Liver (tissue), 9 donors: ENCODE results near the gene PTPRS. TPM values are rescaled to one million over a fixed set of nuclear protein-coding genes. Genes with fewer than 3 reads are reported as not detected.
"Not testable (repeated sequence)": the region's sequence is repeated elsewhere in the genome, so short reads cannot be mapped to it uniquely, and the experiment has no call there.

Experiments used
- DNase-seq: peaks from one replicate; pipeline ENCODE4 v3.0.0-alpha.2; 2017; ENCODE audit warnings: low spot score
- H3K27ac ChIP-seq, 2 donors: one replicate each; pipeline ENCODE4 v1.7.0; 2013; ENCODE audit warnings: inconsistent platforms in 2 of 2, low read length in 2 of 2, control low read depth in 1 of 2, low read depth in 1 of 2, mild to moderate bottlenecking in 1 of 2
- H3K27me3 ChIP-seq, 4 donors: one replicate each; pipeline versions ENCODE4 v1.6.1 to v1.7.0; 2013; ENCODE audit warnings: low read length in 3 of 4, inconsistent platforms in 1 of 4, mild to moderate bottlenecking in 1 of 4, moderate library complexity in 1 of 4; ENCODE audit not compliant: control insufficient read depth in 4 of 4, insufficient read depth in 4 of 4
- H3K36me3 ChIP-seq, 4 donors: one replicate each; pipeline versions ENCODE4 v1.6.1 to v1.7.0; 2013; ENCODE audit warnings: low read length in 3 of 4, mild to moderate bottlenecking in 3 of 4, low read depth in 1 of 4, moderate library complexity in 1 of 4; ENCODE audit not compliant: control insufficient read depth in 4 of 4, insufficient read depth in 3 of 4
- H3K4me1 ChIP-seq, 4 donors: one replicate each; pipeline versions ENCODE4 v1.6.1 to v1.7.0; 2013; ENCODE audit warnings: low read length in 3 of 4, mild to moderate bottlenecking in 3 of 4, moderate library complexity in 1 of 4; ENCODE audit not compliant: control insufficient read depth in 4 of 4, insufficient read depth in 4 of 4
- H3K4me3 ChIP-seq, 3 donors: one replicate each; pipeline versions ENCODE4 v1.6.1 to v1.7.0; 2013; ENCODE audit warnings: low read length in 3 of 3, control low read depth in 1 of 3, low read depth in 1 of 3, mild to moderate bottlenecking in 1 of 3
- H3K9ac ChIP-seq, 2 donors: one replicate each; pipeline ENCODE4 v1.7.0; 2013; ENCODE audit warnings: low read length in 2 of 2, mild to moderate bottlenecking in 2 of 2, moderate library complexity in 2 of 2, control low read depth in 1 of 2, low read depth in 1 of 2
- H3K9me3 ChIP-seq, 4 donors: one replicate each; pipeline versions ENCODE4 v1.6.1 to v1.7.0; 2013; ENCODE audit warnings: low read length in 3 of 4; ENCODE audit not compliant: control insufficient read depth in 4 of 4
- EGR1 ChIP-seq, 2 donors: IDR thresholded peaks; 2 replicates each; pipeline ENCODE4 v1.6.1; 2016 to 2018; ENCODE audit warnings: antibody characterized with exemption in 2 of 2, low read depth in 2 of 2
- FOXA1 ChIP-seq: IDR thresholded peaks from 2 replicates; pipeline ENCODE4 v1.6.1; 2016; ENCODE audit warnings: antibody characterized with exemption
- FOXA2 ChIP-seq: IDR thresholded peaks from 2 replicates; pipeline ENCODE4 v1.6.1; 2016; ENCODE audit warnings: antibody characterized with exemption
- GABPA ChIP-seq, 2 donors: IDR thresholded peaks in 1 of 2; conservative IDR thresholded peaks in 1 of 2; 2 replicates each; pipeline ENCODE4 v1.6.1; 2016; ENCODE audit warnings: antibody characterized with exemption in 2 of 2, mild to moderate bottlenecking in 1 of 2, moderate library complexity in 1 of 2
- HNF4A ChIP-seq, 2 donors: conservative IDR thresholded peaks; 2 replicates each; pipeline ENCODE4 v1.6.1; 2016; ENCODE audit warnings: antibody characterized with exemption in 2 of 2, mild to moderate bottlenecking in 2 of 2
- HNF4G ChIP-seq: IDR thresholded peaks from 2 replicates; pipeline ENCODE4 v1.6.1; 2016; ENCODE audit warnings: antibody characterized with exemption
- JUND ChIP-seq, 2 donors: IDR thresholded peaks; 2 replicates each; pipeline ENCODE4 v1.6.1; 2016; ENCODE audit warnings: antibody characterized with exemption in 2 of 2
- MAX ChIP-seq: IDR thresholded peaks from 2 replicates; pipeline ENCODE4 v1.6.1; 2016; ENCODE audit warnings: antibody characterized with exemption
- NR2F2 ChIP-seq: IDR thresholded peaks from 2 replicates; pipeline ENCODE4 v1.6.1; 2016; ENCODE audit warnings: antibody characterized with exemption
- RAD21 ChIP-seq, 2 donors: IDR thresholded peaks; 2 replicates each; pipeline ENCODE4 v1.6.1; 2016; ENCODE audit warnings: antibody characterized with exemption in 2 of 2, mild to moderate bottlenecking in 2 of 2
- RXRA ChIP-seq, 2 donors: IDR thresholded peaks; 2 replicates each; pipeline ENCODE4 v1.6.1; 2017 to 2018; ENCODE audit warnings: antibody characterized with exemption in 2 of 2, mild to moderate bottlenecking in 1 of 2
- SP1 ChIP-seq: IDR thresholded peaks from 2 replicates; pipeline ENCODE4 v1.6.1; 2018; ENCODE audit warnings: antibody characterized with exemption, mild to moderate bottlenecking
- TAF1 ChIP-seq: conservative IDR thresholded peaks from 2 replicates; pipeline ENCODE4 v1.6.1; 2016; ENCODE audit warnings: antibody characterized with exemption, mild to moderate bottlenecking
- YY1 ChIP-seq: IDR thresholded peaks from 2 replicates; pipeline ENCODE4 v1.6.1; 2016; ENCODE audit warnings: antibody characterized with exemption, mild to moderate bottlenecking
- WGBS: extraction: QIAGEN DNeasy Blood & Tissue Kit; methylation state at CpG from one replicate; pipeline ENCODE4 v1.1.7; 2013; 5-methylcytosine and 5-hydroxymethylcytosine counted together
- polyA plus RNA-seq, 2 donors: library from polyadenylated mRNA; stranded (reverse) in 1 of 2; unstranded in 1 of 2; fragments of 200-250 nt in 1 of 2; fragments of >200 nt in 1 of 2; fragmentation: Nextera tagmentation in 1 of 2; extraction: Ambion mirVana in 1 of 2; gene quantifications; one replicate each; pipeline versions ENCODE4 v1.2.1 to v1.2.3, GENCODE V29; 2013 to 2015
- total RNA-seq, 2 donors: library from RNA; depleted of rRNA; stranded (reverse); fragments of >200 nt; gene quantifications; one replicate each; pipeline ENCODE4 v1.2.3, GENCODE V29; 2014
- TF ChIP-seq, protein P1 (sequence below): IDR thresholded peaks from 2 replicates; pipeline ENCODE4 v1.6.1; 2016; ENCODE audit warnings: antibody characterized with exemption
- TF ChIP-seq, protein P2 (sequence below): IDR thresholded peaks from 2 replicates; pipeline ENCODE4 v1.6.1; 2016; ENCODE audit warnings: antibody characterized with exemption, mild to moderate bottlenecking
- TF ChIP-seq, protein P3 (sequence below): fragments of 150-350 bp; IDR thresholded peaks from 2 replicates; pipeline ENCODE4 v1.5.1; 2017; ENCODE audit warnings: improper control_type of control experiment, low read depth, low read length; ENCODE audit not compliant: missing input control
- TF ChIP-seq, protein P4 (sequence below): IDR thresholded peaks from 2 replicates; pipeline ENCODE4 v1.6.1; 2016; ENCODE audit warnings: antibody characterized with exemption
- donor health status: healthy.
- donor health status: healthy.
- donor health status: healthy.
- donor health status: healthy.
- donor health status: healthy.

Gene PTPRS
- total and polyA plus RNA-seq, 4 donors, result 1.3 to 49.7 (median 20.2) TPM

DNA sequence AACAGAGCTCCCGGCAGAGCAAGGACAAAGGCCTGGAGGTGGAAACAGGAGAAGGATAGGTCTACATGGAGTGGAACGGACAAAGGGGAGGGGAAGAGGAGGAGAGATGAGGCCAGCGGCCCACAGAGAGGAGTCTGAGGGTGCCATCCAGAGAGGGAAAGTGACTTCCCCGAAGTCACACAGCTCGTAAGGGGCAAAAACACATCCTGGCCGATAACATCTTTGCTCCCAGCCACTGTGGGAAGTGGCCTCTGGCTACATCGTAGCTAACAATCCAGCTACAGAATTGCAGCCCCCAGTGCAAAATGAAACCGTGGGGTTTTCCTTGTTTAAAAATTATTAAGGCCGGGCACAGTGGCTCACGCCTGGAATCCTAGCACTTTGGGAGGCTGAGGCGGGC lies 11.5 kb downstream of the PTPRS start:
- TF ChIP-seq TAF1 (no peak), FOXA1 (no peak), HNF4A (conservative IDR thresholded peaks at IDR 0.05) (no peak), SP1 (no peak), RXRA (IDR thresholded peaks at IDR 0.05) (no peak), HNF4G (no peak), YY1 (no peak), EGR1 (IDR thresholded peaks at IDR 0.05; ENCODE audit: low read depth in 2 of 2) (no peak), MAX (no peak), GABPA (IDR thresholded peaks at IDR 0.05 in 1 of 2, conservative IDR thresholded peaks at IDR 0.05 in 1 of 2) (no peak), NR2F2 (no peak), RAD21 (IDR thresholded peaks at IDR 0.05) (no peak), FOXA2 (no peak), JUND (IDR thresholded peaks at IDR 0.05) (no peak)
- TF ChIP-seq, protein P1, sequence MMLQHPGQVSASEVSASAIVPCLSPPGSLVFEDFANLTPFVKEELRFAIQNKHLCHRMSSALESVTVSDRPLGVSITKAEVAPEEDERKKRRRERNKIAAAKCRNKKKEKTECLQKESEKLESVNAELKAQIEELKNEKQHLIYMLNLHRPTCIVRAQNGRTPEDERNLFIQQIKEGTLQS, result no peak
- TF ChIP-seq, protein P2, sequence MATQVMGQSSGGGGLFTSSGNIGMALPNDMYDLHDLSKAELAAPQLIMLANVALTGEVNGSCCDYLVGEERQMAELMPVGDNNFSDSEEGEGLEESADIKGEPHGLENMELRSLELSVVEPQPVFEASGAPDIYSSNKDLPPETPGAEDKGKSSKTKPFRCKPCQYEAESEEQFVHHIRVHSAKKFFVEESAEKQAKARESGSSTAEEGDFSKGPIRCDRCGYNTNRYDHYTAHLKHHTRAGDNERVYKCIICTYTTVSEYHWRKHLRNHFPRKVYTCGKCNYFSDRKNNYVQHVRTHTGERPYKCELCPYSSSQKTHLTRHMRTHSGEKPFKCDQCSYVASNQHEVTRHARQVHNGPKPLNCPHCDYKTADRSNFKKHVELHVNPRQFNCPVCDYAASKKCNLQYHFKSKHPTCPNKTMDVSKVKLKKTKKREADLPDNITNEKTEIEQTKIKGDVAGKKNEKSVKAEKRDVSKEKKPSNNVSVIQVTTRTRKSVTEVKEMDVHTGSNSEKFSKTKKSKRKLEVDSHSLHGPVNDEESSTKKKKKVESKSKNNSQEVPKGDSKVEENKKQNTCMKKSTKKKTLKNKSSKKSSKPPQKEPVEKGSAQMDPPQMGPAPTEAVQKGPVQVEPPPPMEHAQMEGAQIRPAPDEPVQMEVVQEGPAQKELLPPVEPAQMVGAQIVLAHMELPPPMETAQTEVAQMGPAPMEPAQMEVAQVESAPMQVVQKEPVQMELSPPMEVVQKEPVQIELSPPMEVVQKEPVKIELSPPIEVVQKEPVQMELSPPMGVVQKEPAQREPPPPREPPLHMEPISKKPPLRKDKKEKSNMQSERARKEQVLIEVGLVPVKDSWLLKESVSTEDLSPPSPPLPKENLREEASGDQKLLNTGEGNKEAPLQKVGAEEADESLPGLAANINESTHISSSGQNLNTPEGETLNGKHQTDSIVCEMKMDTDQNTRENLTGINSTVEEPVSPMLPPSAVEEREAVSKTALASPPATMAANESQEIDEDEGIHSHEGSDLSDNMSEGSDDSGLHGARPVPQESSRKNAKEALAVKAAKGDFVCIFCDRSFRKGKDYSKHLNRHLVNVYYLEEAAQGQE, result no peak
- TF ChIP-seq, protein P3, sequence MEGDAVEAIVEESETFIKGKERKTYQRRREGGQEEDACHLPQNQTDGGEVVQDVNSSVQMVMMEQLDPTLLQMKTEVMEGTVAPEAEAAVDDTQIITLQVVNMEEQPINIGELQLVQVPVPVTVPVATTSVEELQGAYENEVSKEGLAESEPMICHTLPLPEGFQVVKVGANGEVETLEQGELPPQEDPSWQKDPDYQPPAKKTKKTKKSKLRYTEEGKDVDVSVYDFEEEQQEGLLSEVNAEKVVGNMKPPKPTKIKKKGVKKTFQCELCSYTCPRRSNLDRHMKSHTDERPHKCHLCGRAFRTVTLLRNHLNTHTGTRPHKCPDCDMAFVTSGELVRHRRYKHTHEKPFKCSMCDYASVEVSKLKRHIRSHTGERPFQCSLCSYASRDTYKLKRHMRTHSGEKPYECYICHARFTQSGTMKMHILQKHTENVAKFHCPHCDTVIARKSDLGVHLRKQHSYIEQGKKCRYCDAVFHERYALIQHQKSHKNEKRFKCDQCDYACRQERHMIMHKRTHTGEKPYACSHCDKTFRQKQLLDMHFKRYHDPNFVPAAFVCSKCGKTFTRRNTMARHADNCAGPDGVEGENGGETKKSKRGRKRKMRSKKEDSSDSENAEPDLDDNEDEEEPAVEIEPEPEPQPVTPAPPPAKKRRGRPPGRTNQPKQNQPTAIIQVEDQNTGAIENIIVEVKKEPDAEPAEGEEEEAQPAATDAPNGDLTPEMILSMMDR, result no peak
- TF ChIP-seq, protein P4, sequence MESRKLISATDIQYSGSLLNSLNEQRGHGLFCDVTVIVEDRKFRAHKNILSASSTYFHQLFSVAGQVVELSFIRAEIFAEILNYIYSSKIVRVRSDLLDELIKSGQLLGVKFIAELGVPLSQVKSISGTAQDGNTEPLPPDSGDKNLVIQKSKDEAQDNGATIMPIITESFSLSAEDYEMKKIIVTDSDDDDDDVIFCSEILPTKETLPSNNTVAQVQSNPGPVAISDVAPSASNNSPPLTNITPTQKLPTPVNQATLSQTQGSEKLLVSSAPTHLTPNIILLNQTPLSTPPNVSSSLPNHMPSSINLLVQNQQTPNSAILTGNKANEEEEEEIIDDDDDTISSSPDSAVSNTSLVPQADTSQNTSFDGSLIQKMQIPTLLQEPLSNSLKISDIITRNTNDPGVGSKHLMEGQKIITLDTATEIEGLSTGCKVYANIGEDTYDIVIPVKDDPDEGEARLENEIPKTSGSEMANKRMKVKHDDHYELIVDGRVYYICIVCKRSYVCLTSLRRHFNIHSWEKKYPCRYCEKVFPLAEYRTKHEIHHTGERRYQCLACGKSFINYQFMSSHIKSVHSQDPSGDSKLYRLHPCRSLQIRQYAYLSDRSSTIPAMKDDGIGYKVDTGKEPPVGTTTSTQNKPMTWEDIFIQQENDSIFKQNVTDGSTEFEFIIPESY, result no peak
- no peak for DNase-seq
- Histone ChIP-seq H3K9ac (no peak overlapping the region), H3K4me3 (no peak overlapping the region), H3K27ac (no peak overlapping the region), H3K9me3 (peaks cover 0 to 2% (median 0%) of the 10 kb centered on the region in 4 donors), H3K36me3 (no peaks in the 10 kb centered on the region), H3K27me3 (no peaks in the 10 kb centered on the region), H3K4me1 (no peaks in the 10 kb centered on the region)
- 86% methylated on average over 11 of the region's 11 CpGs for WGBS

GRCh38 chr19:5328407-5328806 lies 12.2 kb downstream of the PTPRS start:
- WGBS, result 94% methylated on average over 8 of the region's 8 CpGs
- H3K9me3 ChIP-seq, DNase-seq, H3K27me3 ChIP-seq, H3K4me1 ChIP-seq, H3K9ac ChIP-seq, H3K27ac ChIP-seq, H3K36me3 ChIP-seq, H3K4me3 ChIP-seq: not testable (repeated sequence)
